ENCODE data around the gene WIPF3.

Gene WIPF3

DNA sequence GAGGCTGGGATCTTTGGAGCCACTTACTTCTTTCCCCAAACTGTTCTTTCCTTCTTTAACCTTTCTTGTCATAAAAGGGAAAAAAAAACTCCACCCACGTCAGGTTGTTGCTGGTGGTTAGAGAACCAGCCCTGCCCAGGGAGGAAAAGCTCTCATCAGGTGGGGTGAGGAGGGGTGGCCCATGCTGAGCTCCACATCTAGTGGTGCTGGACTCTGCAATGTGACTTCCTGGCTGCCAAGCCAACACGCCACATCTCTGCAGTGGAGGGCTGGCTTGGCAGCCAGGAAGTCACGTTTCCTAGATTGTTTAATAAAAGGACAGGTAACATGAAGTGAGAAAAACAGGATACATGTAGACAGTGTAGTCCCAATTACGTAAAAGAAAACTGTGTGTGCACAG is 37.4 kb downstream of the WIPF3 start:
- Histone ChIP-seq H3K4me3 (no peak overlapping the region), H3K27ac (no peak overlapping the region)
- TF ChIP-seq, protein P1, sequence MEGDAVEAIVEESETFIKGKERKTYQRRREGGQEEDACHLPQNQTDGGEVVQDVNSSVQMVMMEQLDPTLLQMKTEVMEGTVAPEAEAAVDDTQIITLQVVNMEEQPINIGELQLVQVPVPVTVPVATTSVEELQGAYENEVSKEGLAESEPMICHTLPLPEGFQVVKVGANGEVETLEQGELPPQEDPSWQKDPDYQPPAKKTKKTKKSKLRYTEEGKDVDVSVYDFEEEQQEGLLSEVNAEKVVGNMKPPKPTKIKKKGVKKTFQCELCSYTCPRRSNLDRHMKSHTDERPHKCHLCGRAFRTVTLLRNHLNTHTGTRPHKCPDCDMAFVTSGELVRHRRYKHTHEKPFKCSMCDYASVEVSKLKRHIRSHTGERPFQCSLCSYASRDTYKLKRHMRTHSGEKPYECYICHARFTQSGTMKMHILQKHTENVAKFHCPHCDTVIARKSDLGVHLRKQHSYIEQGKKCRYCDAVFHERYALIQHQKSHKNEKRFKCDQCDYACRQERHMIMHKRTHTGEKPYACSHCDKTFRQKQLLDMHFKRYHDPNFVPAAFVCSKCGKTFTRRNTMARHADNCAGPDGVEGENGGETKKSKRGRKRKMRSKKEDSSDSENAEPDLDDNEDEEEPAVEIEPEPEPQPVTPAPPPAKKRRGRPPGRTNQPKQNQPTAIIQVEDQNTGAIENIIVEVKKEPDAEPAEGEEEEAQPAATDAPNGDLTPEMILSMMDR (IDR thresholded peaks at IDR 0.05), result no peak
- no peak for DNase-seq (ENCODE audit: low spot score)

DNA sequence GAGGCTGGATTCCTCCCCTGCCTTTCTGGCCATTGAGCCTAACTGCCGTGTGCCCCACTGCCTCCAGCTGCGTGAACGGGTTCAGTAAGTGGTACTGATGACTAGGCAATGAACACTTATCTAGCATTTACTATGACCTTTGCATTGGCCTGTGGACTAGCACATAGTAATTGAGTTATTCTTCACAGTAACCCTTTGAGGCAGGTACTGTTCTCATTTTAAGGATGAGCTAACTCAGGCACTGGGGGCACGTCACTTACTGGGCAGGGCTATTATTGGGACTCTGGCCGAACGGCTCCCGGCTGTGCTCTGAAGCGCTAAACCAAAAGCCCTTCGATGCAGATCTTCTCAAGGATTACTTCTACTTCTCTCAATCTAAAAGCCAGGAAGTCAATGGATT is 38.3 kb downstream of the WIPF3 start:
- TF ChIP-seq, protein P1 (IDR thresholded peaks at IDR 0.05), result no peak
- DNase-seq (ENCODE audit: low spot score), result no peak
- Histone ChIP-seq H3K4me3 (no peak overlapping the region), H3K27ac (no peak overlapping the region)

DNA sequence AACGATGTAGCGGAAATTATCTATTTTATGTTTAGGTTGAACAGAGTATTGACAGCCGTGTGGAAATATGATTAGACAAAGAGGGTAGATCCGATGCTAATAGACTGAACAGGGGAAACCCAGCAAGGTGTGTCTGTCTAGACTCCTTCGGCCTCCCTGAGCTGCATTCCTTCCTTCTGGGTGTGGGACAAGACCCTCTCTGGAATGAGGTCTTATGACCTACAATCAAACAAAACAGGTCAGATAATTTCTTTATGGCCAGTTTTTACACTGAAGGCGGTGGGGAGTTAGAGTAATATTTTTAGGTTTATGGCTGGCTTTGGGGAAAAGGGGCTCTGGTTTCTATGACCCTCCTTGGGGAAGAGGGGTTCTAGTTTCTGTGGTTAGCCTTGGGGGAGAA is 41.2 kb downstream of the WIPF3 start:
- no peak overlapping the region for H3K27ac ChIP-seq
- TF ChIP-seq, protein P1 (IDR thresholded peaks at IDR 0.05), result no peak

DNA sequence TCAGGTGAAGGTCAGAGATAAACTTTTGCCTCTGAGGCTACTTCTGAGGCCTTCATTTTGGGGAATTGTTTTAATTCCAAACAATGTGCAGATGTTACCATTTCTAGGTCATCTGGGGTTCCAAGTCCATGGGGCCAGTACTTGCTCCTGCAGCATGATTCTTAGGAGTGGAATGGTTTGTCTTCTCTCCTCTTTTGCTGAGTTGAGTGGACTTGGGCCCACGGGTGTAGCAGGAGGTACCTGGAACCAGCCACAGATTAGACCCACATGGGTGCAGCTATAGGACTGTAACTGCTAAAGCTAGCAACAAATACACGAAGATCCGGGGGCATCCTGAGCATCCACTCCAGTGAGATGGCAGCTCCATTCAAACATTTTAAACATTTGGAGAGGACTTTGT is 41.6 kb downstream of the WIPF3 start:
- no peak overlapping the region for H3K27ac ChIP-seq
- TF ChIP-seq, protein P1 (IDR thresholded peaks at IDR 0.05), result no peak
- no peak overlapping the region for H3K4me3 ChIP-seq
- DNase-seq (ENCODE audit: low spot score), result no peak

More for the DNA sequence above, 41.2 kb downstream of the WIPF3 start:
- no peak for DNase-seq (ENCODE audit: low spot score)
- H3K4me3 ChIP-seq, result no peak overlapping the region

DNA sequence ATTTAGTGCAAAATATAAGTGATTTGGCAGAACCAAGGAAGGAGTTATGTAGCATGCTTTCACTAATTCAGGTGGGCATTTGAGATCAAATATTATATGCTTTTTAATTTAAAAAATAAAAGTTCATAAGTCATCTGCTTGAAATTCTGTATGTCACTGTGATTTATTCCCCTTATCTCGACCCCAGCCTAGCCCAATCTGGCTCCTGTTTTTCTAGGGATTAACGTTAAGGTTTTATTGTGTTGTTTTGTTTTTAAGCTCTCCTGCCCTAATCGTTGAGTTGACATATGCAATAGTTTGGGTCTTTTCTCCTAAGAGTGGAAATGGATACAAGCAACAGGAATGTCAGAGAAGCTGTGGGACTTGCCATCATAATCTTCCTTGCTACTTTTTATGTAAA is 42.6 kb downstream of the WIPF3 start:
- Histone ChIP-seq H3K4me3 (no peak overlapping the region), H3K27ac (no peak overlapping the region)
- no peak for DNase-seq (ENCODE audit: low spot score)
- TF ChIP-seq, protein P1 (IDR thresholded peaks at IDR 0.05), result no peak

DNA sequence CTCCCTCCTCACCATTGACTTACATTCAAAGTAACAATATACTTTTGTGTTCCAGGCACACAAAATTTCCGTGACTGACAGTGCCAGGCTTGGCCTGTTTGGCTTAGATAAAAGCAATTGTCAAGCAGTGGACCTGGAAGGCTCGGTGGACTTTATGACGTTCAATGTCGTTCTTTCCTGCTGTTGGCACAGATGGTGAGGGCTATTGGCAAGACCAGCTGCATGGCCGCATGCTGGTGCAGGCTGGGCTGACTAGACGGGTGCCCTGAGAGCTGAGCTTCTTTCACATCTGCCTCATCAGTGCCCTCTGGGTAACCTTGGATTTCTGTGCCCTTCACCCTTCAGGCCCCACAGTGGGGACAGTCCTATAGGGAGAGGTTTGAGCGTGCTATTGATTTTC is 45.2 kb downstream of the WIPF3 start:
- Histone ChIP-seq H3K4me3 (no peak overlapping the region), H3K27ac (no peak overlapping the region)
- TF ChIP-seq, protein P1 (IDR thresholded peaks at IDR 0.05), result no peak
- no peak for DNase-seq (ENCODE audit: low spot score)

DNA sequence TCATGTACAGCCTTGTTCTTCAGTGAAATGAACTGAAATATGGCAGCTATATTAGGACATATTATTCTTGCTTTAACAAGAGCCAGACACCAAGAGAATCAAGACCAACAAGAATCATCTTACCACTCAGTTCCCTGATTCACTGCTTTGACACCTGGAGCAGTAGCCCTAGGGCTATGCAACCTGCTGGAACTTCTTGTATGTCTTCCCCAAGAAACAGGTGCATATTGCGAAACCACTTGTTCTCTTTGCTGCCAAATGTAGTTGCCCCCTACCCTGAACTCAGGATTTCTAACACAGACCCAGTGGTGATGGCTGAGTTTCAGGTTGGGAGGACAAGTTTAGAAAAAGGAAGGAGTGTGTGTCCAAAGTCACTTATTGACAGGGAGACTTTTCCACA is 46.1 kb downstream of the WIPF3 start:
- Histone ChIP-seq H3K27ac (no peak overlapping the region), H3K4me3 (no peak overlapping the region)
- DNase-seq (ENCODE audit: low spot score), result no peak
- TF ChIP-seq, protein P1 (IDR thresholded peaks at IDR 0.05), result no peak
